ENCODE results near the gene BANP.
"Not testable (repeated sequence)": the region's sequence is repeated elsewhere in the genome, so short reads cannot be mapped to it uniquely, and the experiment has no call there.

BANP gene

DNA sequence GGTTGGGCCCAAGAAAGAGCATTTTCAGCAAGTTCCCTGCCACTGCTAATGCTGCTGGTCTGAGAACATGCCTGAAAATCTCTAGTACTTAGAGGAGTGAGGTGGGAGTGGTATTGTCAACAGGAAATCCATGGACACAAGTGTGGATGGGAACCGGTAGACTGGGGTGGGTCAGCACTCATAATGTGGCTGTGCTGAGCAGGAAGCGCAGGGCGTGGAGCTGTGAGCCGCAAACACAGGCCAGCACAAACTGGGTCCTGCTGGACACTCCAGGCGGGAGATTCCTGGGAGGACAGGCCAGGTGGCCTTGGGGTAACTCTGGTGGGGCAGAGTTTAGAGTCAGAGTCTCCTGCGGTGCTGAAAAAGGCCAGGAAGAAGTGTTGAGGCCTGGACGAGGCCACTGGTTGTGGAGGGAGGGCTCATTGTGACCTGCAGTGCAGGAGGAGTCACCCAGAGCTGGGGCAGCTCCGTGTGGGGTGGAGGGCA, 62.6 kb downstream of the BANP start:
- no peak for DNase-seq (ENCODE audit: low read depth in 2 of 2, low spot score in 1 of 2)

GRCh38 chr16:88014252-88014781, 63.1 kb downstream of the BANP start:
- no peak for DNase-seq (ENCODE audit: low read depth in 2 of 2, low spot score in 1 of 2)

GRCh38 chr16:88014954-88015805, 63.9 kb downstream of the BANP start:
- no peak for DNase-seq (ENCODE audit: low read depth in 2 of 2, low spot score in 1 of 2)

GRCh38 chr16:88015806-88016140, 64.5 kb downstream of the BANP start:
- no peak for DNase-seq (ENCODE audit: low read depth in 2 of 2, low spot score in 1 of 2)

DNA sequence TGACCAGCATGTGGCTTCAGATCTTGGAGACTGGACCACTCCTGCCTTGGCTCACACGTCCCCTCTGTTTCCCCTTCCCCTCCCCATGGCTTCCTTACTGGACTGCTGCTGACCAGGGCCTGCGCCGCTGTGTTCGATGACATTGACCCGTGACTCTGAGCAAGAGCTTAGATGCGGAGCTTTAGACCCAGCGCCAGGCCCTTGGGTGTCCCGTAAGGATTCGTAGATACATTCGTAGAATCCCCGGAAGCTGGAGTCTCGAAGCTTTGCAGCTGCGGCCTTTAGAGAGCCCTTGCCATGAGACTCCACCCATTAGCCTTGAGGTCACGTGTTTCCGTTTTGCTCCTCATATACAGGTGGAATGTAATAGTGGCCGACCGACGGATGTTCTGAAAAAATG, 65.2 kb downstream of the BANP start:
- not testable (repeated sequence) for DNase-seq (ENCODE audit: low read depth in 2 of 2, low spot score in 1 of 2)

DNA sequence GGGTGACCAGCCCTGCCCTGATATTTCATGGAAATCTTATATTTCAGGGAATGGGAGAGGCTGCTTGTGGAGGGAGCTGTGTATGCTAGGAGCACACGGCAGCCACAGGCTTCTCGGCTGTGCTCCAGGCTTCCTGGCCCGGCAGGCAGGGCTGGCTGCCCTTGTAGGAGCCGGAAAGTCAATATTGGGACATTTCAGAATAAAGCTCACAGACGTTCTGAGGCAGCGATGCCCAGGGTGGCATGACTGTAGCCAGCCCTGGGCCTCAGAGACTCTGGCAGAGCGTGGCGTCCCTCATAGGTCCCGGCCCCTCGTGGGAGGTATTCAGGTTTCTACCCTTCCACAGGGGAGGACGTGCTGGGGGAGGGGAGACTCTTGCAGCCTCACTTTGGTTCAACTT, 65.7 kb downstream of the BANP start:
- DNase-seq (ENCODE audit: low read depth in 2 of 2, low spot score in 1 of 2) = no peak

GRCh38 chr16:88017587-88018101, 66.4 kb downstream of the BANP start:
- DNase-seq (ENCODE audit: low read depth in 2 of 2, low spot score in 1 of 2) = no peak

DNA sequence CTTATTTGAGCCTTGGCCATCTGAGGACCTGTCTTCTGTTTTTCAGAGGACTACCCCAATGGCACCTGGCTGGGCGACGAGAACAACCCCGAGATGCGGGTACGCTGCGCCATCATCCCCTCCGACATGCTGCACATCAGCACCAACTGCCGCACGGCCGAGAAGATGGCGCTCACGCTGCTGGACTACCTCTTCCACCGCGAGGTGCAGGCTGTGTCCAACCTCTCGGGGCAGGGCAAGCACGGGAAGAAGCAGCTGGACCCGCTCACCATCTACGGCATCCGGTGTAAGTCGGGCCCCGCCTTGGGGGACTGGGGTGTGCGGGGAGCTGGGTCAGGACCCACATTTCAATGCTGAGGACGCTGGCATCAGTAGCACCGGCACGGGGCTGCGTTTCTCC, 67.1 kb downstream of the BANP start:
- not testable (repeated sequence) for DNase-seq (ENCODE audit: low read depth in 2 of 2, low spot score in 1 of 2)

- DNase-seq (ENCODE audit: low read depth in 2 of 2, low spot score in 1 of 2) = not testable (repeated sequence)
These were observed 68.0 kb downstream of the BANP start for GRCh38 chr16:88019041-88019820.

- no peak for DNase-seq (ENCODE audit: low read depth in 2 of 2, low spot score in 1 of 2)
These were observed 68.7 kb downstream of the BANP start for GRCh38 chr16:88019821-88020515.

DNA sequence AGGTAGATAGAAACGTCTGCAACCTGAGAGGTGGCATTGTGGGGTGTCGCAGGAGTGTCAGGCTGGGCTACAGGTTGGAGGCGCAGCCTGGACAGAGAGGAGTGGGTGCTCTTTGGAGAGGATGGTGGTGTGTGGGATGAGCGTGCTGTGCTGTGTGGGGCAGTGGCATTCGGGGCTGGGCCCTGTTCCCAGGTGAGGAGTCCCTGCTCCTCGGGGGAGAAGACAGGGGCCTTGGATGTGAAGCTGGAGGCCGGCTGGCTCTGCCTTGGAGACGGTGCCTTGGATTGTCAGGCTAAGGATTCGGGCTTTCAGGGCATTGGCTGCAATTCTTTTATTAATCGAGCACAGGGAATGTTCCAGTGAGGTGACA, 69.3 kb downstream of the BANP start:
- DNase-seq (ENCODE audit: low read depth in 2 of 2, low spot score in 1 of 2) = no peak

DNA sequence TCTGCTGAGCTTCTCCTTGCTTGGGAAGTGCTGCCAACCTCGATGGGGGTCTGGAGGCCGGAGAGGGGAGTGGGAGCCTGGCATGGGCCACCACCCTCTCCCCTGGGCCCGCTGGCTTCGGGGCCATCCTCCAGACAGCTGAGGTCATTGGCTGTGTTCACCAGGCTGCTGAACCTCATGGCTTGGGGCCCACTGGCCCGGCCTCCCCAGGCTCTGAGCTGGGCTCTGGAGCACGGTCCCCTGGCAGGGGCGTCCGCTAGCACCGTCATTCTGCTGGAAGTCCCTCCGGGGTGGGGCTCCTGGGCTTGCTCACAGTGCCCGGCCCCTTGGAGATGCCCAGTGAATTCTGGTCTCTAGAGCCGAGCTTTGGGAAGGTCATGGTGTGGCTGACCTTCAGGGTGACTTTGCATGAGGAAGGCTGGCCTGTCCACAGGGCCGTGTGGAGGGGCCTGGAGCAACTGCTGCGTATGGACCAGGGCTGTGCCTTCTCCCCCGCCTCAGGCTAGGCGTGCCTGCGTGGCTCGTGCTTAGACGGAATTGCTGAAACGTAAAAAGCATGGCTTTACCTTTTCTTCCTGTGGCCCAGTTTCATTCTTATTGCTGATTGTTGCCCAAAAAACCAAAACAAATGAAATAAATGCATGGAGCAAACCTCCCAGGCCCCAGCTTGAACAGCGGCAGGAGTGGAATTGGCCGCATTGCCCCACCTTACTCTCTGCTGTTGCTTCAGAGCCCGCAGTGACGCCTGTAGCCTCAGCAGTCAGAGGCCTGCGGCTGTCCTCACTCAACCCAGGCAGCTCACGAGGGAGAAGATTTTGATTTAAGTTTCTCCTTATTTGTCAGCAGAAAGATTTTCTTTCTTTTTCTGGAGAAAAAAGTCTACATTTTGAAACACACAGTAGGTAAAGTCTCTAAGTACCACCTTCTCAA, 70.1 kb downstream of the BANP start:
- DNase-seq (ENCODE audit: low read depth in 2 of 2, low spot score in 1 of 2) = not testable (repeated sequence)

GRCh38 chr16:88022076-88023042, 71.1 kb downstream of the BANP start:
- DNase-seq (ENCODE audit: low read depth in 2 of 2, low spot score in 1 of 2) = no peak

DNA sequence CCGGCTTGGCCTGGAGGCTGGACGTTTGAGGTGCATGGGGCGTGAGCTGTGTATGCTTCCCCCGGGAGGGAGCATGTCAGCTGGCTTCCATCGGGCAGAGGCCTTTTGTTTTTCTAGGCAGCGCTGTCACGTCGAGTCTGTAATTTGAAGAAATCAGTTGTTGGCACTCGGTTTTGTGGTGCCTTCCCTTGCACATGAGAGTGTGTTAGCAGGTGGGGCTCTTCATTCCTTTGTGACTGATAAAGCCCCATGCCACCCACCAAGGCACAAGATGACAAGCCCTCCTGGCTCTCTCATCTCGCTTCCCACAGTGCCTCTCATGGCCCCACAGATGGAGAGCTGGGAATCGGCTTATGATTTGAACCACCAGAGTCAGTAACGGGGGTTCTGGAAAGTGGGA, 72.1 kb downstream of the BANP start:
- no peak for DNase-seq (ENCODE audit: low read depth in 2 of 2, low spot score in 1 of 2)

- DNase-seq (ENCODE audit: low read depth in 2 of 2, low spot score in 1 of 2) = no peak
These were observed 72.6 kb downstream of the BANP start for GRCh38 chr16:88023786-88024185.

GRCh38 chr16:88024491-88025085, 73.4 kb downstream of the BANP start:
- not testable (repeated sequence) for DNase-seq (ENCODE audit: low read depth in 2 of 2, low spot score in 1 of 2)

GRCh38 chr16:88025086-88025492, 73.9 kb downstream of the BANP start:
- DNase-seq (ENCODE audit: low read depth in 2 of 2, low spot score in 1 of 2) = not testable (repeated sequence)

DNA sequence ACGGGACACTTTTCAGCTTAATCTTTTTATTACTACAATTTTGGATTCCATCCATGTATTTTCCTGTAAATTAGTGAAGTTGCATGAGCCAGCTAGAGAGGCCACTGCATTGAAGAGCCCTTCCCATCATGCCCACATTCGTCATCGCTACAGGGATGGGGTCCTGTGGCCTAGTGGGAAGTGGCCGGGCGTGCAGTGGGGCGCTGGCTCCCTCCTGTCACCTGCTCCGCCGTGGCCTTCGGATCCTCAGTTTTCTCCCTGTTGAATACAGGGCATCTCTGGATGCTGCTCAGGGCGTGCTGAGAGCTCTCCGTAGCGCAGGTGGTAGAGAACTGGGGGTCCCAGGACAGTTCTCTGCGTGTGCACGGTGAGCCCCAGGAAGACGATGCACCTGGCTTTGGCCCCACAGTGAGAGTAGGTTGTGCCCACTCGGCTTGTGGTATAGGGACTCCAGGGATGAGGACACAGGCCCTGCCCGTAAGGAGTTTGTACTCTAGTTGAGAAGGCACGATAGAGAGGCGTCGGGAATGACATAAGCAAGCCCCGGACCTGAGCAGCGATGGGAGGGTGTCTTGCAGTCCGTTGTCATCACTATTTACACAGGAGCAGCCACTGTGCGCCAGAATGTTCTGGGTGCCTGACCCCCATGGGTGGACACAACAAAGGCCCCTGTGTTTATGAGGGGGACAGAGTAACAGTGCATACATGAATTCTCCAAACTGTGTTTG, 74.8 kb downstream of the BANP start:
- not testable (repeated sequence) for DNase-seq (ENCODE audit: low read depth in 2 of 2, low spot score in 1 of 2)

Measured in stimulated activated CD8-positive, alpha-beta memory T cell treated with anti-CD3 and anti-CD28 coated beads, Interleukin-4, amount 100 ng/mL, for 4 hours (primary cell).